Measurements from ENCODE around the gene SYNGR3.
"Not testable (repeated sequence)": the region's sequence is repeated elsewhere in the genome, so short reads cannot be mapped to it uniquely, and the experiment has no call there.

The SYNGR3 gene

GRCh38 chr16:1947369-1947670 is 42.5 kb upstream of the SYNGR3 start:
- Histone ChIP-seq H3K4me1 (ENCODE audit: control insufficient read depth, low read depth, low read length) (no peaks in the 10 kb centered on the region), H3K4me3 (ENCODE audit: low read length) (no peak overlapping the region), H3K27me3 (ENCODE audit: control insufficient read depth, insufficient read depth, low read length) (no peaks in the 10 kb centered on the region), H3K27ac (ENCODE audit: low read length) (no peak overlapping the region), H3K36me3 (ENCODE audit: control insufficient read depth, low read depth, low read length) (no peaks in the 10 kb centered on the region), H3K9me3 (ENCODE audit: control insufficient read depth, low read depth, low read length) (no peaks in the 10 kb centered on the region), H3K9ac (ENCODE audit: low read length) (no peak overlapping the region)

DNA sequence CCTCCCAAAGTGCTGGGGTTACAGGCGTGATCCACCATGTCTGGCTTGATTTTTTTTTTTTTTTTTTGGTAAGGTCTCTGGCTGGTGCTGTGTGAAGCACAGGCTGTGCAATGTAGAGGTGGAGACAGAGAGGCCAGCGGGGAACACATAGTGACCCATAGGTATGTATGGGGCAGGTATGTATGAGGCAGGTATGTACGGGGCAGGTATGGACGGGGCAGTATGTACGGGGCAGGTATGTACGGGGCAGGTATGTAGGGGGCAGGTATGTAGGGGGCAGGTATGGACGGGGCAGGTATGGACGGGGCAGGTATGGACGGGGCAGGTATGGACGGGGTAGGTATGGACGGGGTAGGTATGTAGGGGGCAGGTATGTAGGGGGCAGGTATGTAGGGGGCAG is 40.3 kb upstream of the SYNGR3 start:
- H3K27ac ChIP-seq (ENCODE audit: low read length) = no peak overlapping the region
- no peaks in the 10 kb centered on the region for H3K36me3 ChIP-seq (ENCODE audit: control insufficient read depth, low read depth, low read length)
- no peaks in the 10 kb centered on the region for H3K9me3 ChIP-seq (ENCODE audit: control insufficient read depth, low read depth, low read length)
- no peak overlapping the region for H3K9ac ChIP-seq (ENCODE audit: low read length)
- no peaks in the 10 kb centered on the region for H3K4me1 ChIP-seq (ENCODE audit: control insufficient read depth, low read depth, low read length)
- H3K4me3 ChIP-seq (ENCODE audit: low read length) = no peak overlapping the region
- no peaks in the 10 kb centered on the region for H3K27me3 ChIP-seq (ENCODE audit: control insufficient read depth, insufficient read depth, low read length)

GRCh38 chr16:1950047-1950446 is 39.7 kb upstream of the SYNGR3 start:
- Histone ChIP-seq H3K27me3 (ENCODE audit: control insufficient read depth, insufficient read depth, low read length) (no peaks in the 10 kb centered on the region), H3K9me3 (ENCODE audit: control insufficient read depth, low read depth, low read length) (no peaks in the 10 kb centered on the region), H3K4me3 (ENCODE audit: low read length) (no peak overlapping the region), H3K4me1 (ENCODE audit: control insufficient read depth, low read depth, low read length) (no peaks in the 10 kb centered on the region), H3K27ac (ENCODE audit: low read length) (no peak overlapping the region), H3K36me3 (ENCODE audit: control insufficient read depth, low read depth, low read length) (no peaks in the 10 kb centered on the region), H3K9ac (ENCODE audit: low read length) (no peak overlapping the region)

GRCh38 chr16:1950559-1950958 is 39.2 kb upstream of the SYNGR3 start:
- Histone ChIP-seq H3K27me3 (ENCODE audit: control insufficient read depth, insufficient read depth, low read length) (no peaks in the 10 kb centered on the region), H3K9ac (ENCODE audit: low read length) (no peak overlapping the region), H3K4me1 (ENCODE audit: control insufficient read depth, low read depth, low read length) (no peaks in the 10 kb centered on the region), H3K36me3 (ENCODE audit: control insufficient read depth, low read depth, low read length) (no peaks in the 10 kb centered on the region), H3K4me3 (ENCODE audit: low read length) (no peak overlapping the region), H3K27ac (ENCODE audit: low read length) (no peak overlapping the region), H3K9me3 (ENCODE audit: control insufficient read depth, low read depth, low read length) (no peaks in the 10 kb centered on the region)

DNA sequence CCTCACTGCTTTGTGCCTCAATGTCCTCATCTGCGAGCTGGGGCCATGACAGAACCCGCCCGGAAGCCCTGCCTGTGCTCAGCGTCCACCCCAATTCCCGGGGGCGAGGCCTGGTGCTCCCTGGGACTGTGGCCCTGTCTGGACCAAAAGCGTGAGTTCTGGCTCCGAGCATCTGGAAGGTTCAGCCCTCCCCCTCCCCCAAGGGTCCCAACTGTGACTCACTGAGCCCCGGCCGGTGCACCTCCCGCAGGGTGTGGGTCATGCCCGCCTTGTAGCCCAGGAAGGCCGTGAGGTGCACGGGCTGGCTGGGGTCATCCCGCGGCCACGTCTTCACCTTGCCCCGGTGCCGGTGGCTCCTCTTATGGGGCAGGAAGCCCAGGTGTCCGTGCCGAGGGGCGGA is 36.0 kb upstream of the SYNGR3 start:
- Histone ChIP-seq H3K4me1 (ENCODE audit: control insufficient read depth, low read depth, low read length) (no peaks in the 10 kb centered on the region), H3K9me3 (ENCODE audit: control insufficient read depth, low read depth, low read length) (no peaks in the 10 kb centered on the region), H3K36me3 (ENCODE audit: control insufficient read depth, low read depth, low read length) (no peaks in the 10 kb centered on the region), H3K27me3 (ENCODE audit: control insufficient read depth, insufficient read depth, low read length) (no peaks in the 10 kb centered on the region), H3K4me3 (ENCODE audit: low read length) (no peak overlapping the region), H3K27ac (ENCODE audit: low read length) (no peak overlapping the region), H3K9ac (ENCODE audit: low read length) (no peak overlapping the region)

DNA sequence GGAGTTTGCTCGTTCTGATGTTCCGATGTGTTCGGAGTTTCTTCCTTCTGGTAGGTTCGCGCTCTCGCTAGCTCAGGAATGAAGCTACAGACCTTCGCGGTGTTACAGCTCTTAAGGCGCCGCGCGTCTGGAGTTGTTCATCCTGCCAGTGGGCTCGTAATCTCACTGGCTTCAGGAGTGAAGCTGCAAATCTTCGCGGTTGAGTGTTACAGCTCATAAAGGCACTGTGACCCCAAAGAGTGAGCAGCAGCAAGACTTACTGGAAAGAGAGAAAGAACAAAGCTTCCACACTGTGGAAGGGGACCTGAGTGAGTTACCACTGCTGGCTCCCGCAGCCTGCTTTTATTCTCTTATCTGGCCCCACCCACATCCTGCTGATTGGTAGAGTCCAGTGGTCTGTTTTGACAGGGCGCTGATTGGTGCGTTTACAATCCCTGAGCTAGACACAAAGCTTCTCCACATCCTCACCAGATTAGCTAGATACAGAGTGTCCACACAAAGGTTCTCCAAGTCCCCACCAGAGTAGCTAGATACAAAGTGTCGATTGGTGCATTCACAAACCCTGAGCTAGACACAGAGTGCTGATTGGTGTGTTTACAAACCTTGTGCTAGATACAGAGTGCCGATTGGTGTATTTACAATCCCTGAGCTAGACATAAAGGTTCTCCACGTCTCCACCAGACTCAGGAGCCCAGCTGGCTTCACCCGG is 32.2 kb upstream of the SYNGR3 start:
- not testable (repeated sequence) for H3K9me3 ChIP-seq (ENCODE audit: control insufficient read depth, low read depth, low read length); H3K9ac ChIP-seq (ENCODE audit: low read length); H3K4me1 ChIP-seq (ENCODE audit: control insufficient read depth, low read depth, low read length); H3K27ac ChIP-seq (ENCODE audit: low read length); H3K4me3 ChIP-seq (ENCODE audit: low read length); H3K27me3 ChIP-seq (ENCODE audit: control insufficient read depth, insufficient read depth, low read length)
- peaks cover 15% of the 10 kb centered on the region for H3K36me3 ChIP-seq (ENCODE audit: control insufficient read depth, low read depth, low read length)

DNA sequence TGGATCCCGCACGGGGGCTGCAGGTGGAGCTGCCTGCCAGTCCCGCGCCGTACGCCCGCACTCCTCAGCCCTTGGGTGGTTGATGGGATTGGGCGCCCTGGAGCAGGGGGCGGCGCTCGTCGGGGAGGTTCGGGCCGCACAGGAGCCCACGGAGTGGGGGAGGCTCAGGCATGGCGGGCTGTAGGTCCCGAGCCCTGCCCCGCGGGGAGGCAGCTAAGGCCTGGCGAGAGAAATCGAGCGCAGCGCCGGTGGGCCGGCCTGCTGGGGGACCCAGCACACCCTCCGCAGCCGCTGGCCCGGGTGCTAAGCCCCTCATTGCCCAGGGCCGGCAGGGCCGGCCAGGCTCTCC is 31.7 kb upstream of the SYNGR3 start:
- not testable (repeated sequence) for H3K9me3 ChIP-seq (ENCODE audit: control insufficient read depth, low read depth, low read length); H3K27me3 ChIP-seq (ENCODE audit: control insufficient read depth, insufficient read depth, low read length); H3K27ac ChIP-seq (ENCODE audit: low read length); H3K4me3 ChIP-seq (ENCODE audit: low read length); H3K9ac ChIP-seq (ENCODE audit: low read length)
- Histone ChIP-seq H3K4me1 (ENCODE audit: control insufficient read depth, low read depth, low read length) (peaks cover 10% of the 10 kb centered on the region), H3K36me3 (ENCODE audit: control insufficient read depth, low read depth, low read length) (peaks cover 20% of the 10 kb centered on the region)

GRCh38 chr16:1958715-1959268 is 31.0 kb upstream of the SYNGR3 start:
- Histone ChIP-seq H3K4me1 (ENCODE audit: control insufficient read depth, low read depth, low read length) (peaks cover 10% of the 10 kb centered on the region), H3K4me3 (ENCODE audit: low read length) (peak overlapping the region; percentile 83), H3K27me3 (ENCODE audit: control insufficient read depth, insufficient read depth, low read length) (no peaks in the 10 kb centered on the region), H3K9ac (ENCODE audit: low read length) (no peak overlapping the region), H3K9me3 (ENCODE audit: control insufficient read depth, low read depth, low read length) (no peaks in the 10 kb centered on the region), H3K27ac (ENCODE audit: low read length) (no peak overlapping the region), H3K36me3 (ENCODE audit: control insufficient read depth, low read depth, low read length) (peaks cover 27% of the 10 kb centered on the region)

DNA sequence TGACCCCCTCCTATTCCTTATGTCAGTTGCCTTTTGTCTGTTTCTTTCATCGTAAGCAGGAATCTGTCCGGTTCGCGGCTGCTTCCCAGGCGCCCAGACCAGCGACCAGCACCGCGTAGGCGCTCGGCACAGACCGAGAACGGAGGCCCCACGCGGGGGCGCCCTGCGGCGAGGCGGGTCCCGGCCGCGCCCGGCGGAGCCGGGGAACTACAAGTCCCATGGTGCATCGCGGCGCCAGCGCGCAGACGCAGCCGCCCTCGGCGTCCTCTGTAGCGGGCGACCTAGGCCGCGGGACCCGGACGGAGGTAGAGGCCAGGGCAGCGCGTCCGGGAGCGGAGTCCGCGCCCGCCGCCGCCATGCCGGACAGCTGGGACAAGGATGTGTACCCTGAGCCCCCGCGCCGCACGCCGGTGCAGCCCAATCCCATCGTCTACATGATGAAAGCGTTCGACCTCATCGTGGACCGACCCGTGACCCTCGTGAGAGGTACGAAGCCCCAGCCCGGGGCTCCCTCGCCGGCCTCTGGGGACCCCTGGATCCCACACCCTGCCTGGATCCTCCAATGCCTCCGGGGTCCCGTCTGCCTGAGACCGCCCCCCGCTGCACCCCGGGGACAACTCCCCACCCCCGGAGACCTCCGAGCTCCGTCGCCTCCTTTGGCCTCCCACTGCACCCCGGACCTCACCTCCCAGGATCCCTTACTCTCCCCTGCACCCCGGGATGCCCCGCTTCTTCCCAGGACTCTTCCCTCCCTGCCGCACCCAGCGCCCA is 30.3 kb upstream of the SYNGR3 start, which contains the start of gene NDUFB10:
Gene NDUFB10 (plus strand): TSS at position 270 of the 771 bp plus-strand sequence. CDS start 87 bp downstream, at position 357.
- Histone ChIP-seq H3K27me3 (ENCODE audit: control insufficient read depth, insufficient read depth, low read length) (no peaks in the 10 kb centered on the region), H3K9ac (ENCODE audit: low read length) (peak within 1 kb of the TSS; percentile 88), H3K4me3 (ENCODE audit: low read length) (peak within 1 kb of the TSS; percentile 83), H3K36me3 (ENCODE audit: control insufficient read depth, low read depth, low read length) (peaks cover 30% of the 10 kb centered on the region), H3K27ac (ENCODE audit: low read length) (no peak within 1 kb of the TSS), H3K4me1 (ENCODE audit: control insufficient read depth, low read depth, low read length) (peaks cover 10% of the 10 kb centered on the region), H3K9me3 (ENCODE audit: control insufficient read depth, low read depth, low read length) (no peaks in the 10 kb centered on the region)

GRCh38 chr16:1960665-1961630 is 28.8 kb upstream of the SYNGR3 start:
- Histone ChIP-seq H3K4me1 (ENCODE audit: control insufficient read depth, low read depth, low read length) (peaks cover 10% of the 10 kb centered on the region), H3K27ac (ENCODE audit: low read length) (no peak overlapping the region), H3K27me3 (ENCODE audit: control insufficient read depth, insufficient read depth, low read length) (no peaks in the 10 kb centered on the region), H3K36me3 (ENCODE audit: control insufficient read depth, low read depth, low read length) (peaks cover 30% of the 10 kb centered on the region), H3K9me3 (ENCODE audit: control insufficient read depth, low read depth, low read length) (no peaks in the 10 kb centered on the region), H3K4me3 (ENCODE audit: low read length) (peak overlapping the region; percentile 83), H3K9ac (ENCODE audit: low read length) (no peak overlapping the region)

GRCh38 chr16:1961651-1962067 is 28.1 kb upstream of the SYNGR3 start:
- H3K9me3 ChIP-seq (ENCODE audit: control insufficient read depth, low read depth, low read length) = no peaks in the 10 kb centered on the region
- no peak overlapping the region for H3K27ac ChIP-seq (ENCODE audit: low read length)
- peaks cover 30% of the 10 kb centered on the region for H3K36me3 ChIP-seq (ENCODE audit: control insufficient read depth, low read depth, low read length)
- peaks cover 10% of the 10 kb centered on the region for H3K4me1 ChIP-seq (ENCODE audit: control insufficient read depth, low read depth, low read length)
- no peaks in the 10 kb centered on the region for H3K27me3 ChIP-seq (ENCODE audit: control insufficient read depth, insufficient read depth, low read length)
- no peak overlapping the region for H3K9ac ChIP-seq (ENCODE audit: low read length)
- H3K4me3 ChIP-seq (ENCODE audit: low read length) = peak overlapping the region; percentile 80

Measured in iPS-18a (cell line).